SU-DHL-6 (cell line): ENCODE data around the gene EEF2.

Source experiments
- EZH2phosphoT487 ChIP-seq: fragments of 200-600 bp; sonication (generic), shearing (Covaris generic); conservative IDR thresholded peaks from 2 replicates; pipeline ENCODE4 v1.6.1; 2018; ENCODE audit warnings: mild to moderate bottlenecking, antibody characterized with exemption, low read length, moderate library complexity, mixed read lengths
- TF ChIP-seq, protein P1 (sequence below): fragments of 200-600 bp; sonication (generic); IDR thresholded peaks from one replicate; pipeline ENCODE4 v1.5.1; 2017; ENCODE audit warnings: antibody characterized with exemption, mild to moderate bottlenecking, low read length, moderate library complexity; ENCODE audit not compliant: insufficient read depth, poor library complexity, severe bottlenecking

DNA sequence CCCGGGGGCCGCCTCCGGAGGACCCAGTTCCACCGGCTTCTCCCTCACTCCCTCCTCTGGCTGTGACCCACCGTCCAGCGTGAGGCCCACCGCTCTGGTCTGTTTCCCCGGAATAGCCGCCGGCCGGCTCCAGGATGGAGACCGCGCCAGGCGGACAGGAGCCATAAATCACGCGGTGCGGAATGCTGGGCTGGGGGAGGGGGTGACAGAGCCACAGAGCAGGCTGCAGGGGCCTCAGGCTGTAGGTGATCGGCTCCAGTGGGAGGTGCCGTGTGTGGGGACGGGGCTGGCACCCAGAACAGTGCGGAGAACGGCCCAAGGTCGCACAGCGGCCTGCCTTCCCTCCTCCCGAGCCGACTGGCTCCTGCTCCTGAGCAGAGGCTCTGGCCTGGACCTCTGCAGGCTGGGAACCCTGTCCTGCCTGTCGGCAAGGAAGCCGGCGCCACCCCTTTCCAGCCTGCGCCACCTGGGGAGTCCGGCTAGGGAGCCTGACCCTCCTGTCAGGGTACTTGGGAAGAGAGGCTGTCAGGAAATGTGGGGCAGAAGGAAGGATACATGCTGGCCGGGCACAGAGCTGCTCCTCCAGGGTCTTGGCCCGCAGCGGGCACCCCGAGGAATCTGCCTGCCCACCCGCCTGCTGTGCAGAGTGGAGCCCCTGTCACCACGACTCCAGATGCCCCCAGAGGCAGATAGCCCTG is 30.6 kb upstream of the EEF2 start:
- TF ChIP-seq, protein P1, sequence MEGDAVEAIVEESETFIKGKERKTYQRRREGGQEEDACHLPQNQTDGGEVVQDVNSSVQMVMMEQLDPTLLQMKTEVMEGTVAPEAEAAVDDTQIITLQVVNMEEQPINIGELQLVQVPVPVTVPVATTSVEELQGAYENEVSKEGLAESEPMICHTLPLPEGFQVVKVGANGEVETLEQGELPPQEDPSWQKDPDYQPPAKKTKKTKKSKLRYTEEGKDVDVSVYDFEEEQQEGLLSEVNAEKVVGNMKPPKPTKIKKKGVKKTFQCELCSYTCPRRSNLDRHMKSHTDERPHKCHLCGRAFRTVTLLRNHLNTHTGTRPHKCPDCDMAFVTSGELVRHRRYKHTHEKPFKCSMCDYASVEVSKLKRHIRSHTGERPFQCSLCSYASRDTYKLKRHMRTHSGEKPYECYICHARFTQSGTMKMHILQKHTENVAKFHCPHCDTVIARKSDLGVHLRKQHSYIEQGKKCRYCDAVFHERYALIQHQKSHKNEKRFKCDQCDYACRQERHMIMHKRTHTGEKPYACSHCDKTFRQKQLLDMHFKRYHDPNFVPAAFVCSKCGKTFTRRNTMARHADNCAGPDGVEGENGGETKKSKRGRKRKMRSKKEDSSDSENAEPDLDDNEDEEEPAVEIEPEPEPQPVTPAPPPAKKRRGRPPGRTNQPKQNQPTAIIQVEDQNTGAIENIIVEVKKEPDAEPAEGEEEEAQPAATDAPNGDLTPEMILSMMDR, result no peak
- TF ChIP-seq EZH2phosphoT487, result no peak
